Calu3 (cell line): Measurements from ENCODE around the gene GRAMD1B. TPM values are rescaled to one million over a fixed set of nuclear protein-coding genes. Genes with fewer than 3 reads are reported as not detected.

Experiments
- BruUV-seq: library from RNA; stranded (reverse); fragments of 400-500 nt; replicated peaks from 2 replicates; lab custom pipeline; 2021; lab: Mats Ljungman, UMichigan
- CTCF ChIA-PET: fragments of 300-600 bp; sonication (Branson Sonifier 250); formaldehyde crosslinking; loops from one replicate; lab custom pipeline; 2022; ENCODE audit warnings: antibody characterized with exemption; lab: Charles Lee
- DNase-seq: peaks from one replicate; pipeline ENCODE4 v3.0.0; 2022
- H3K27ac Mint-ChIP-seq: one replicate; pipeline ENCODE4 v1.8.0; 2022; ENCODE audit warnings: mixed read lengths; ENCODE audit not compliant: unreplicated experiment
- H3K27me3 Mint-ChIP-seq: one replicate; pipeline ENCODE4 v1.8.0; 2022; ENCODE audit warnings: mixed read lengths; ENCODE audit not compliant: unreplicated experiment
- H3K36me3 Mint-ChIP-seq: one replicate; pipeline ENCODE4 v1.8.0; 2022; ENCODE audit warnings: mild to moderate bottlenecking, moderate library complexity, mixed read lengths; ENCODE audit not compliant: insufficient read depth, unreplicated experiment
- H3K4me1 Mint-ChIP-seq: one replicate; pipeline ENCODE4 v1.8.0; 2022; ENCODE audit warnings: mild to moderate bottlenecking, low read depth, mixed read lengths; ENCODE audit not compliant: unreplicated experiment
- H3K4me3 Mint-ChIP-seq: one replicate; pipeline ENCODE4 v1.8.0; 2022; ENCODE audit warnings: mild to moderate bottlenecking, low read depth, moderate library complexity, mixed read lengths; ENCODE audit not compliant: unreplicated experiment
- H3K9me3 Mint-ChIP-seq: one replicate; pipeline ENCODE4 v1.8.0; 2022; ENCODE audit warnings: low read depth, mixed read lengths; ENCODE audit not compliant: unreplicated experiment
- intact Hi-C: fragments of 100-400 bp; cut with micrococcal nuclease; formaldehyde crosslinking; loops from one replicate; pipeline ENCODE4 v1.10.0; 2022; ENCODE audit not compliant: unreplicated experiment
- total RNA-seq: library from RNA; stranded (reverse); gene quantifications from 2 replicates; pipeline ENCODE4 v1.2.3, GENCODE V29; 2022
- TF ChIP-seq, protein P1 (sequence below): fragments of 200-600 bp; IDR thresholded peaks from one replicate; pipeline ENCODE4 v1.8.0; 2022; ENCODE audit warnings: antibody characterized with exemption; ENCODE audit not compliant: unreplicated experiment

Gene GRAMD1B
- total RNA-seq, 1 experiment from 2014 or later: 5.9 TPM

- intact Hi-C loops: no loop called here
- TF ChIP-seq, protein P1, sequence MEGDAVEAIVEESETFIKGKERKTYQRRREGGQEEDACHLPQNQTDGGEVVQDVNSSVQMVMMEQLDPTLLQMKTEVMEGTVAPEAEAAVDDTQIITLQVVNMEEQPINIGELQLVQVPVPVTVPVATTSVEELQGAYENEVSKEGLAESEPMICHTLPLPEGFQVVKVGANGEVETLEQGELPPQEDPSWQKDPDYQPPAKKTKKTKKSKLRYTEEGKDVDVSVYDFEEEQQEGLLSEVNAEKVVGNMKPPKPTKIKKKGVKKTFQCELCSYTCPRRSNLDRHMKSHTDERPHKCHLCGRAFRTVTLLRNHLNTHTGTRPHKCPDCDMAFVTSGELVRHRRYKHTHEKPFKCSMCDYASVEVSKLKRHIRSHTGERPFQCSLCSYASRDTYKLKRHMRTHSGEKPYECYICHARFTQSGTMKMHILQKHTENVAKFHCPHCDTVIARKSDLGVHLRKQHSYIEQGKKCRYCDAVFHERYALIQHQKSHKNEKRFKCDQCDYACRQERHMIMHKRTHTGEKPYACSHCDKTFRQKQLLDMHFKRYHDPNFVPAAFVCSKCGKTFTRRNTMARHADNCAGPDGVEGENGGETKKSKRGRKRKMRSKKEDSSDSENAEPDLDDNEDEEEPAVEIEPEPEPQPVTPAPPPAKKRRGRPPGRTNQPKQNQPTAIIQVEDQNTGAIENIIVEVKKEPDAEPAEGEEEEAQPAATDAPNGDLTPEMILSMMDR: no peak
- H3K4me1 Mint-ChIP-seq: no peaks in the 10 kb centered on the region
- no peaks in the 10 kb centered on the region for H3K36me3 Mint-ChIP-seq
- no peak for DNase-seq
- no peaks in the 10 kb centered on the region for H3K9me3 Mint-ChIP-seq
- no TSS peak for BruUV-seq
- peaks cover 51% of the 10 kb centered on the region for H3K27me3 Mint-ChIP-seq
- CTCF ChIA-PET: no interaction called here
- no peak overlapping the region for H3K4me3 Mint-ChIP-seq
- H3K27ac Mint-ChIP-seq: no peak overlapping the region
Observed at GRCh38 chr11:123630126-123630608, 200.1 kb downstream of the GRAMD1B start.

DNA sequence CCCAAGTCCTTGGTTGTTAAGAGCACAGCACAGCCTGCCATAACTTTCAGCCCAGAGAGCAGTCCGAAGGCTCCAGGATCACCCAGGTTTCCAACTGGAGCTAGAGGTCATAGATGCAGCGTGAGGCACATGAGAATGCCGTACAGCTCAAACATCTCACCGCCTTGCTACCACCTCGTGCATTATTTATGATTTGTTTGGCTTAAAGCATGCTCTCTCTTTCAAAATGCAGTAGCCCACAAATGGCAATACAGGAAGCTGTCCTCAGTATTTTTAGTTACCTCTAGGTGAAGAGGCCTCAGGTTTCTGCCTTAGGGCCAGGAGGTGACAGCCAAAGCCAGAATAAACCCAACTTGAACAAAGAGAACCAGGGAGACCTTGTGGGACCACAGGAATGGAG lies 210.0 kb downstream of the GRAMD1B start:
- peaks cover 91% of the 10 kb centered on the region for H3K27me3 Mint-ChIP-seq
- no peaks in the 10 kb centered on the region for H3K36me3 Mint-ChIP-seq
- no peaks in the 10 kb centered on the region for H3K4me1 Mint-ChIP-seq
- H3K4me3 Mint-ChIP-seq: no peak overlapping the region
- TF ChIP-seq, protein P1: no peak
- no peaks in the 10 kb centered on the region for H3K9me3 Mint-ChIP-seq
- H3K27ac Mint-ChIP-seq: no peak overlapping the region
- no TSS peak for BruUV-seq
- DNase-seq: no peak
- intact Hi-C loops: loop anchor here (10.0 kb wide), 1 partner anchor 55 kb away; no protein-coding TSS in a partner anchor
- CTCF ChIA-PET: interaction anchor here (0.7 to 1.2 kb wide), 2 partner anchors 56 to 67 kb away, joined by 3 to 5 read pairs; no protein-coding TSS in a partner anchor

GRCh38 chr11:123640677-123641494 lies 210.8 kb downstream of the GRAMD1B start:
- TF ChIP-seq, protein P1: peak; percentile 65
- no TSS peak for BruUV-seq
- no peaks in the 10 kb centered on the region for H3K9me3 Mint-ChIP-seq
- DNase-seq: peak; percentile 43
- H3K27me3 Mint-ChIP-seq: peaks cover 84% of the 10 kb centered on the region
- H3K4me1 Mint-ChIP-seq: no peaks in the 10 kb centered on the region
- no peak overlapping the region for H3K27ac Mint-ChIP-seq
- CTCF ChIA-PET: interaction anchor here (0.7 to 1.2 kb wide), 2 partner anchors 56 to 67 kb away, joined by 3 to 5 read pairs; no protein-coding TSS in a partner anchor
- intact Hi-C loops: loop anchor here (1.0 to 10.0 kb wide), 2 partner anchors 56 to 66 kb away; no protein-coding TSS in a partner anchor
- no peaks in the 10 kb centered on the region for H3K36me3 Mint-ChIP-seq
- H3K4me3 Mint-ChIP-seq: no peak overlapping the region

- TF ChIP-seq, protein P1: no peak
Observed at GRCh38 chr11:123641495-123641840, 211.4 kb downstream of the GRAMD1B start.

More at GRCh38 chr11:123641495-123641840, 211.4 kb downstream of the GRAMD1B start:
- no peak overlapping the region for H3K4me3 Mint-ChIP-seq
- no peak overlapping the region for H3K27ac Mint-ChIP-seq
- DNase-seq: no peak
- H3K9me3 Mint-ChIP-seq: no peaks in the 10 kb centered on the region
- CTCF ChIA-PET: interaction anchor here (1.1 kb wide), 1 partner anchor 66 kb away, joined by 3 read pairs; no protein-coding TSS in a partner anchor
- intact Hi-C loops: loop anchor here (1.0 to 10.0 kb wide), 2 partner anchors 57 to 66 kb away; no protein-coding TSS in a partner anchor
- no TSS peak for BruUV-seq
- H3K36me3 Mint-ChIP-seq: no peaks in the 10 kb centered on the region
- H3K4me1 Mint-ChIP-seq: no peaks in the 10 kb centered on the region
- peaks cover 81% of the 10 kb centered on the region for H3K27me3 Mint-ChIP-seq
